H1 (cell line): ENCODE data around the gene BACE2. TPM values are rescaled to one million over a fixed set of nuclear protein-coding genes. Genes with fewer than 3 reads are reported as not detected.

Source experiments
- SUZ12 ChIP-seq: fragments of 200-600 bp; sonication (generic); IDR thresholded peaks from 2 replicates; pipeline ENCODE4 v1.6.1; 2012; ENCODE audit warnings: mild to moderate bottlenecking, inconsistent platforms, low read length, moderate library complexity, mixed read lengths
- polyA plus RNA-seq, 7 experiments: library from polyadenylated mRNA; depleted of rRNA in 3 of 7; stranded (reverse) in 5 of 7; unstranded in 2 of 7; fragments of >200 nt in 5 of 7; fragments of 200-250 nt in 2 of 7; gene quantifications; 1 replicate in 5 of 7; 2 replicates in 1 of 7; 4 replicates in 1 of 7; pipeline versions ENCODE4 v1.2.1 to v1.2.3, GENCODE V29; 2011 to 2013; ENCODE audit warnings: missing spikeins in 2 of 7, mixed read lengths in 2 of 7
- total RNA-seq: library from RNA; stranded (reverse); fragmentation: NEBNext Ultra II Directional; extraction: Animal tissue kit (Norgen Biotek cat#: 25700); gene quantifications from 2 replicates; pipeline ENCODE4 v1.2.1, GENCODE V29; 2021
- TF ChIP-seq, protein P1 (sequence below): IDR thresholded peaks from 2 replicates; pipeline ENCODE4 v1.6.1; 2012; ENCODE audit warnings: inconsistent platforms

BACE2 gene
- total and polyA plus RNA-seq, 2 of the 8 experiments (the other 6 are each of a cell fraction or from before 2014, with no cell fraction given): 8.1 to 10.9 TPM

DNA sequence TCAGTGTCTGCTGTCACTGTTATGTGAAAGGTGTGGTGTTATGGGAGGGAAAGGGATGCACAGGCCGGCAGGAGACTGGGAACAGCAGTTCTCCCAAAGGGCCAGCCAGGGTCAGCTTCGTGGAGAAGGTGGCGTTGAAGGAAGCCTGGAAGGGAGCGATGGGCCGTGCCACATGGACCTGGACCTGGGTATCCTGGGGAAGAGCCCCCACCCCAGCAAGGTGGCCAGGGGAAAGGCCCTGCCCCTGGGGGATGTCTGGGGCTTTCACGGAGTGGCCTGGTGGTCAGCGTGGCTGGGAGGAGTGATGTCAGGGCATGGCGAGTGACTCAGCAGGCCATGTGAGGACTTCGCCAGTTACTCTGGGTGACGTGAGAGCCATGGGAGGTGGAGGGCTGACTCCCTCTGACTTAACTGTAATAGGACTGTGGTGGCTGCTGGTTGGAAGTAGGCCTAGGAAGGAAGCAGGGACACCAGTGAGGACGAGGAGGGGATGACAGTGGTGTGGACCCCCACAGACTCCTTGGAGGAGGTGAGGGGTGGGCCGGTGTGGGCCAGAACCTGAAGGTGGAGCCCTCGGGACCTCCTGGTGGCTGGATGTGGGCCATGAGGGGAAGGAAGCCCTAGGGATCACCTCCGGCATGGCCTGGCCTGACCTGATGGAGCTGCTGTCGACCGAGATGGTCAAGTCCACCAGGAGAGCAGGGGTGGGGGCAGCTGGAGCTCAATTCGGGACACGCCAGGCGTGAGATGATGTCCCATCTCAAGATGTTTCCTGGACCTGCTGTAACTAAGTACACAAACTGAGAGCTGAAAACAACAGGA, 54.5 kb downstream of the BACE2 start (continued):
- TF ChIP-seq, protein P1, sequence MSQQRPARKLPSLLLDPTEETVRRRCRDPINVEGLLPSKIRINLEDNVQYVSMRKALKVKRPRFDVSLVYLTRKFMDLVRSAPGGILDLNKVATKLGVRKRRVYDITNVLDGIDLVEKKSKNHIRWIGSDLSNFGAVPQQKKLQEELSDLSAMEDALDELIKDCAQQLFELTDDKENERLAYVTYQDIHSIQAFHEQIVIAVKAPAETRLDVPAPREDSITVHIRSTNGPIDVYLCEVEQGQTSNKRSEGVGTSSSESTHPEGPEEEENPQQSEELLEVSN: no peak
- TF ChIP-seq SUZ12: no peak
